Measurements from ENCODE around the gene KCNS3.

GRCh38 chr2:17972991-17973390, 94.5 kb downstream of the KCNS3 start:
- TF ChIP-seq POLR2A (IDR thresholded peaks at IDR 0.05; ENCODE audit: low read depth, low read length): no peak
- no peak for TF ChIP-seq SPI1 (IDR thresholded peaks at IDR 0.05; ENCODE audit: low read depth, low read length)
- no peak for TF ChIP-seq TAF1 (IDR thresholded peaks at IDR 0.05; ENCODE audit: low read depth, low read length)
- TF ChIP-seq POLR2AphosphoS5 (IDR thresholded peaks at IDR 0.05; ENCODE audit: low read depth, low read length): no peak
- no peak for TF ChIP-seq PAX5 (IDR thresholded peaks at IDR 0.05; ENCODE audit: insufficient read depth, low read length, severe bottlenecking)
- no peak for TF ChIP-seq POU2F2 (IDR thresholded peaks at IDR 0.05; ENCODE audit: low read depth, low read length)

Data from GM12891 (cell line).